ENCODE measurements around the gene CCDC34.

The CCDC34 gene

GRCh38 chr11:27315836-27316235 is 47.2 kb downstream of the CCDC34 start:
- DNase-seq = no peak

DNA sequence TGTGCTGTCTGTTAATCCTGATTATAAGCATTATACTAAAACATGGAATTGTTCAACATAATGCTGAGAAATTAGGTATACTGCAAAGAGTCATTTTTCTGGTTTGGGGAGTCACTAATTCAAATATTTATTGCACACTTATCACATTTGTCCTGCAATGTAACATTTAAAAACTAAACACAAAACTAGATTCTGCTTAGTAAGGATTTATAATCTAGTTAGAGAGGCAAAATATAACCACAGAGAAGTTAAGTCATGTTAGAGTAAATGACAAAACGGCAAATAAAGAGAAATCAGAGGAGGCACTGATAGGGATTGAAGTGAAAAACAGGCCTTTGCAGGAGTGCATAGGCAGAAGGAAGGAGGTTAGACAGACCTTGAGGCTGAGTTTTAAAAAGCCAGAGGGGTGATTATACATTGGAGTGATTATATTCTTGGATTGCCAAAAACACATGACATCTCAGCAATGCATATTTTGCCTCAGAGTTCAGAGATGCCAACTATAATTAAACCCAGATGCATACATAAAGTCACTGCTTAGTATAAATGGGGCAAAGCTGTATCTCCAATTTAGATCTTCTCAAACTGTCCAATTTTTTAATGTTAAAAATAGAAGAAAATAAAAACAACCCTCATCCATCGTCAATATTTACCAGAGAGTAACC is 49.7 kb downstream of the CCDC34 start:
- no peak for DNase-seq

GRCh38 chr11:27312110-27312509 is 50.9 kb downstream of the CCDC34 start:
- no peak for DNase-seq

- no peak for DNase-seq
Measured at GRCh38 chr11:27310707-27311106, 52.3 kb downstream of the CCDC34 start.

- no peak for DNase-seq
Measured at GRCh38 chr11:27310182-27310581, 52.8 kb downstream of the CCDC34 start.

- no peak for DNase-seq
Measured at GRCh38 chr11:27309046-27309445, 54.0 kb downstream of the CCDC34 start.

DNA sequence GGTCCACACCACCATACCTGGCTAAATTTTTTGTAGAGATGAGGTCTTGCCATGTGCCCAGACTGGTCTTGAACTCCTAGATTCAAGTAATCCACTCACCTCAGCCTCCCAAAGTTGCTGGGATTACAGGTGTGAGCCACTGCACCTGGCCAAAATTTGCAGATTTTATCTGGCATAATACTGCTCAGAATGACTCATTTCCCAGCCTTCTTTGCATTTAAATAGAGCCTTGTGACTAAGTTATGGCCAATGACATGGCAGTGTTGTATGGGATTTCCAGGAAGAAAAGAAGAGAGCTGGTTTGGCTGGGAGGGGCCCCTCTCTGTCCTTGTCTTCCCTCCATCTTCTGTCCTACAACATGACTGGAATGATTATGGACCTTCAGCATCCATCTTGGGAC is 55.8 kb downstream of the CCDC34 start:
- no peak for DNase-seq

DNA sequence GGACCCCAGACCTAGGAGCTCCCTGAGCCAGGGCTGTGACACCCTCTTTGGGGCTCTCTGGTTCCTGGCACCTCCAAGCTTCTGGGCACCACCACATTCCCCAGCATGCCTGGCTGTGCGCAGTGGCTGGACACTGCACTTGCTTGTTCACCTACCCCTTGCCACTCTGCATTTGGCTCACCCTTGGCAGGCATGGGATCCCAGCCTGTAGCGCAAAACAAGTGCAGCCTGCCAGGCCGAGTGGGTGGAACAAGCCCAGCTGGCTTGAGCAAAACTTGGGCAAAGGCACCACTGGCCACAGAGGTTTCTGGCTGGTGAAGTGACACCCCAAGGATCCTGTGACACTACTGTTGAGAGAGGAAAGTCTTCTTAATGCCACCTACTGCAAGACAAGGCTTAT is 57.3 kb downstream of the CCDC34 start:
- no peak for DNase-seq

DNA sequence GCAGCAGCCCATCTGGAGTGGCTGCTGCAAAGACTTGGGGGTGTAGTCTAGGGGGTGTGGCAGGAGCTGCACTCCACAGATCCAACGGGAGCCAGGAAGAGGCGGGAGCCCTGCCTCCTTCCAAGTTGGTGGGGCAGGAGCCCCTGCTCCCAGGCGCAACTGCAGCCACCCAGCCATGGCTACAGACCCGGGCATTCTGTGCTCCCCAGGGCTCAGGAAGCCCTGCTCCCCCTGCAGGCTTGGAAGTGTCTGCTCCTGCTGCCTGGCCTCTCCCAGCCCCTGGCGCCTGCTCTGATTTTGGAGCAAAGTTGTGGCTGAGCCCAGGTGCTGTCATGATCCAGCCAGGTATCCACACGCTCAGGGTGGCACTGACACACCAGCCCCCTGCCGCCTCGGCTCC is 58.5 kb downstream of the CCDC34 start:
- DNase-seq = no peak

DNA sequence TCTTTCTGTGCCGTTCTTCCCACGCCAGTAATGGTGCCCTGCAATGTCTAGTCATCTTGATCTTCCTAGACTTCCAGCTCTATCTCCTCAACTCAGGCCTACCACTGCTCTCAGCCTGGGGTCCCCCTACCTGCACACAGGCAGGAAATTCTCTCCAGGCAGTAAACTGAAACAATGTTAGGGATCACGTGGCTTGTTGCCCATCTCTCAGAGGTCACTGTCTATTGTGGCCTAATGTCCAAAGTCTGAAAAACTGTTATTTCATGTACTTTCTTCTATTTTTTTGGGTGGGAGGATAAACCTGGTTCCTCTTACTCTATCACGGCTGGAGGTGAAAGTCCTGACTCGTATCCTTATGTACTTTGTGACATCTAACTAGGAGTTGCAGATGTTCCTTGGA is 59.1 kb downstream of the CCDC34 start:
- no peak for DNase-seq

DNA sequence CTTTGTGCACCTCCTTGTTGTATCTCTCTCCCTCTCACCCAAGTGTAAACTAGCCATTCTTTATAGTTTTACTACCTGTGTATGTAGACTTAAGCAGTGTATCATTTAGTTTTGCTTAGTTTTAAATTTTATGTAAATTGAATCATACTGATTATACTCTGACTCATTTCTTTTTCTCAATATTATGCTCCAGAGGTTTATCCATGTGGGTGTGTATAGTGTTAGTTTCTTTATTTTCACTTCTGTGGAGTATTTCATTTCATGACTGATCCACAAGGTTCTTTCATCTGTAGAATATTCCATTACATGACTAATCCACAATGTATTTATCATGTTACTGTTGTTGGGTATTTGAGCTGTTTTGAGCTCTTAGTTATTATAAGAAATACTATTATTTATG is 62.0 kb downstream of the CCDC34 start:
- no peak for DNase-seq

DNA sequence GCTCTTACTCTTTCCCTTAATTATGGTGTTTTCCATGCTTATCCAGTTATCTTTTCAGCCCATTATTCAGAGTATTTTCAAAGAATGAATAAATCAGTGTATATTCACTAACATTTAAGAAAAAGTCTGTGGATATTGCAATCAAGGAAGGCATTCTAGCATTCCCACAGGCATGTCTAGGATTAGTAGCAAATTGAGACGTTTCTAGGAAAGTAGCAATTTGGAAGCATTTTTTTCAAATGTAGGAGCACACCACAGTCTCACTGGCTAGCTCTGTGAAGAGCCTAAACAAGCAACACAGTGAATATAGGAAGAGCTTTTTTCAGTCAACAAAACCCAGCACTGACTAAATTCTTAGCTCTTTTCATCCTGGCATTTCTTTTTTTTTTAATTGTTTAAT is 65.4 kb downstream of the CCDC34 start:
- DNase-seq = no peak

- no peak for DNase-seq
Measured at GRCh38 chr11:27296497-27296896, 66.5 kb downstream of the CCDC34 start.

- DNase-seq = no peak
Measured at GRCh38 chr11:27295928-27296327, 67.1 kb downstream of the CCDC34 start.

DNA sequence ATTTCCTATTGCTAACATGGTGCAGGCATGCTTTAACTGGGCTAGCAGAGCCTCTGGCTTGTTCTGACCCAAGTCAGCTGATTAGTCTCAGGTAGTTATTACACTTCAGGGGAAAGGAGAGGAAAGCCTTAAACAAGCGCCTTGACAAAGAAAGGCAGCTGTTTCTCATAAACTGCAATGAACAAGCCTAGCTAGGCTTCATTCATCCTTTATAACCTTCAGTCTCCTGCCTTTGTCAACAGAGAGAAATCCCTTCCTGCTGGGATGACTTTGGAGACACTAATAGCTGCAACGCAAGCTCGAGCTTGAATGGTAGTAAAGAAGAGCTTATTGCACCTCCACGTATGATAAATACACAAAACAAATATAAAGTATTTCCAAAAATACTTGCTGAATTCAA is 68.4 kb downstream of the CCDC34 start:
- no peak for DNase-seq

GRCh38 chr11:27293515-27294417 is 69.2 kb downstream of the CCDC34 start:
- DNase-seq = no peak

- no peak for DNase-seq
Measured at GRCh38 chr11:27292637-27293010, 70.4 kb downstream of the CCDC34 start.

DNA sequence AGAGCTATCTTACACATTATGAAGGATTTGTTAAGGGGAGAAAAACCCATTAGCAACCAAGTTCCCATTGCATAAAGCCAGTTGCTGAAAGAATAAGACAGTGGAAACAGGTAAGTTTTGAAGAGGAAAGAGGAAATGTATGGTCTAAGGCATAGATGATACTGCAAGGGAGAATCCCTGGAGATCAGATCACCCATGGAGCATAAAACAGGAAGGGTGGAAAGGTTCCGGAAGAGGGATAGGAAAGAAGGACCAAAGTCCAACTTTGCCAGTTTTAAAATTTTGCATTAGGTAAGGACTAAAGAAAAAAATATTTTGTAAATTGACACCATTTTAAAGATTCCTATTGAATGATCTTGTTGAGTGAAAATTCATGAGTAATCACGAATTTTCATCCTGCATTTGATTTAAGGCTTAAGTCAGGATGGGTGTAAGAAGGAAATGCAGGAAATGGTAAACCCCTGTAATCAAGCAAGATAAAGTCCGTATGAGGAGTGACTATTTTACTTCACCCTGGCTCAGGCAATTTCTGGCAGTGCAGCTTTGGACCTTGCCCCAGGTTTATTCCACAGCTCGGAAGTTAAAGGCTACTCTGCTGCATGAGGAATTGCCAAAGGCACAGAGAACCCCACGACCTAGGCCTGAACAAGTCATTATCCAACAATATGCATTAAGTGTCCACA is 70.9 kb downstream of the CCDC34 start:
- DNase-seq = no peak

- no peak for DNase-seq
Measured at GRCh38 chr11:27291302-27291889, 71.6 kb downstream of the CCDC34 start.

DNA sequence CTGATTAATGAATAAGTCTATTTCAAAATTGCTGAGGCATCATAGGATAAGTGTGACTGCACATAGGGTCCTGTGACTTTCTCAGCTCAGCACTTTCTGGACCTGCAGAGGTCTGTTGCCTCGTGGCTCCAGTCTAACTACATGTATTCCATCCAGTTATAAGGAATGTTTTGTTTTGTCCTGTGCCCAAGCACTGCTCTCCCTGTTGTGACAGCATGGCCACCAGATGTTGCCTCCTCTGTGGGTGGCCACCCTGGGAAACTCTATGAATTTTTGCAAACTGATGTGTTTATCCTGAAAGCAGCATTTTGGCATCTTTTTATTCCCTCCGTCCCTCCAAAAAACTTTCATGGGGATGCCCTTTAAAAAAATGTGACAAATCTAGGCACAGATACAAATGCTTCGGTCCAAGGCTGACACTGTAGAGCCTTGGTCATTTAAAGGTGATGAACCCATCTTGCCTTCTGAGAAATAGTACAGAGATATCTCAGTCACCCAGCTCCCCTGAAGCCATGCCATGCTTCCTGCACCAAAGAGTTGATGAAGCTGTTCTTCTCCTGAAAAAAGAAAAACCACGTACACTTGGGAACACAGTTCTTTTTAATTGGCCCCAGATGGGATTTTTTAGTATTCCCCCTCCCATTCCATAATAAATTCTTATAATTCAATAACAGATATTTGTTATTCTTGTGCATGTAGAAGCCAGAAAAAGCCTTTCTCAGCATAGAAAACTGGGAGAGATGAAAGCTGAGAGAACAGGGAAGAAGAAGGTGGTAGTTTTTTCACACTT is 72.6 kb downstream of the CCDC34 start:
- DNase-seq = no peak

Data from cortex of kidney (tissue), 1 donor.